Transverse colon (tissue), 4 donors: ENCODE measurements around the gene PRKCA. TPM values are rescaled to one million over a fixed set of nuclear protein-coding genes. Genes with fewer than 3 reads are reported as not detected.

Experiments
- DNase-seq: peaks from one replicate; pipeline ENCODE4 v3.0.0-alpha.2; 2019
- H3K27ac ChIP-seq, 4 donors: fragments of 200-600 bp; sonication (generic); 2 replicates each; pipeline ENCODE4 v1.5.1; 2016 to 2018; ENCODE audit warnings: inconsistent platforms in 4 of 4
- H3K27me3 ChIP-seq: fragments of 200-600 bp; sonication (generic); 2 replicates; pipeline ENCODE4 v1.5.1; 2017; ENCODE audit warnings: inconsistent platforms
- H3K36me3 ChIP-seq, 4 donors: fragments of 200-600 bp; sonication (generic); 2 replicates each; pipeline ENCODE4 v1.5.1; 2017 to 2019; ENCODE audit warnings: inconsistent platforms in 4 of 4
- H3K4me1 ChIP-seq, 4 donors: fragments of 200-600 bp; sonication (generic); 2 replicates each; pipeline ENCODE4 v1.5.1; 2017 to 2020; ENCODE audit warnings: inconsistent platforms in 4 of 4
- H3K4me3 ChIP-seq, 4 donors: fragments of 200-600 bp; sonication (generic); 1 replicate in 1 of 4; 2 replicates in 3 of 4; pipeline versions ENCODE4 v1.5.1 to v1.6.1; 2017 to 2019; ENCODE audit warnings: inconsistent platforms in 4 of 4
- H3K9me3 ChIP-seq, 2 donors: fragments of 200-600 bp; sonication (generic); 2 replicates each; pipeline ENCODE4 v1.5.1; 2017 to 2019; ENCODE audit warnings: inconsistent platforms in 2 of 2
- CTCF ChIP-seq, 5 experiments: fragments of 200-600 bp in 3 of 5; fragments of 450-650 bp in 2 of 5; sonication (generic) in 3 of 5; IDR thresholded peaks; 1 replicate in 2 of 5; 2 replicates in 3 of 5; pipeline ENCODE4 v1.5.1; 2016 to 2017; ENCODE audit warnings: antibody characterized with exemption in 5 of 5, inconsistent platforms in 3 of 5, mild to moderate bottlenecking in 2 of 5, moderate library complexity in 1 of 5
- EP300 ChIP-seq: sonication (generic); formaldehyde crosslinking; IDR thresholded peaks from one replicate; pipeline ENCODE4 v1.6.1; 2017; ENCODE audit warnings: antibody characterized with exemption, low read depth
- POLR2A ChIP-seq: fragments of 450-650 bp; IDR thresholded peaks from one replicate; pipeline ENCODE4 v1.6.1; 2016; ENCODE audit warnings: antibody characterized with exemption, mild to moderate bottlenecking, moderate library complexity
- POLR2AphosphoS5 ChIP-seq, 3 donors: sonication (generic); formaldehyde crosslinking; IDR thresholded peaks; one replicate each; pipeline ENCODE4 v1.6.1; 2016; ENCODE audit warnings: antibody characterized with exemption in 3 of 3
- WGBS, 2 donors: methylation state at CpG; one replicate each; pipeline ENCODE4 v1.1.5; 2018; ENCODE audit warnings: low coverage in 1 of 2; 5-methylcytosine and 5-hydroxymethylcytosine counted together
- in situ Hi-C, 4 donors: fragments of 200-750 bp; cut with MboI; loops; one replicate each; pipeline versions ENCODE4 v1.15.0 to v1.15.1; 2017; ENCODE audit warnings: low sequenced_read_pairs in 3 of 4, low pct_ligation_motif_present in 1 of 4, low pct_unique_long_range_greater_than_20kb in 1 of 4
- intact Hi-C: fragments of 100-400 bp; cut with DNase I; formaldehyde crosslinking; loops from one replicate; pipeline ENCODE4 v1.15.1; 2023; ENCODE audit warnings: low total_unique reads
- total RNA-seq, 4 donors: library from RNA; depleted of rRNA; stranded (reverse); fragments of >200 nt; gene quantifications; one replicate each; pipeline ENCODE4 v1.1.0, GENCODE V29; 2016

Gene PRKCA
- total RNA-seq, 4 donors from 2014 or later = 16.1 to 49.7 (median 31.7) TPM

GRCh38 chr17:66508896-66509844 lies 206.8 kb downstream of the PRKCA start:
- Histone ChIP-seq H3K27ac (peak overlapping the region; percentile 81 to 88 (median 83)), H3K9me3 (no peaks in the 10 kb centered on the region), H3K4me1 (peaks cover 14 to 44% (median 34%) of the 10 kb centered on the region in 4 donors), H3K27me3 (no peaks in the 10 kb centered on the region), H3K4me3 (no peak overlapping the region), H3K36me3 (no peaks in the 10 kb centered on the region)
- TF ChIP-seq CTCF (IDR thresholded peaks at IDR 0.05) = peak in 1 of 5 experiments; percentile 9
- TF ChIP-seq POLR2A = no peak
- no peak for TF ChIP-seq EP300
- peak; percentile 21 to 65 (median 65) for TF ChIP-seq POLR2AphosphoS5 (IDR thresholded peaks at IDR 0.05)
- intact Hi-C loops = no loop called here
- peak; percentile 84 for DNase-seq
- in situ Hi-C loops = no loop called here
- WGBS, 2 donors = 35 to 36% methylated on average over 4 to 8 of the region's 8 CpGs

- Histone ChIP-seq H3K27me3 (no peaks in the 10 kb centered on the region), H3K27ac (peak overlapping the region; percentile 81 to 88 (median 83)), H3K9me3 (no peaks in the 10 kb centered on the region), H3K36me3 (no peaks in the 10 kb centered on the region), H3K4me3 (no peak overlapping the region), H3K4me1 (peaks cover 14 to 44% (median 33%) of the 10 kb centered on the region in 4 donors)
- 63 to 75% methylated on average over 3 of the region's 3 CpGs for WGBS, 2 donors
- DNase-seq = no peak
- intact Hi-C loops = no loop called here
- in situ Hi-C loops = no loop called here
- TF ChIP-seq POLR2AphosphoS5 (IDR thresholded peaks at IDR 0.05) (no peak), CTCF (IDR thresholded peaks at IDR 0.05) (no peak), EP300 (no peak), POLR2A (no peak)
Measured at GRCh38 chr17:66509926-66510325, 207.5 kb downstream of the PRKCA start.

- no peak overlapping the region for H3K4me3 ChIP-seq
- WGBS, 2 donors = 75 to 86% methylated on average over 3 of the region's 3 CpGs
- intact Hi-C loops = no loop called here
- H3K9me3 ChIP-seq = no peaks in the 10 kb centered on the region
- H3K27me3 ChIP-seq = no peaks in the 10 kb centered on the region
- no peak for DNase-seq
- H3K27ac ChIP-seq = no peak overlapping the region
- in situ Hi-C loops = no loop called here
- no peaks in the 10 kb centered on the region for H3K36me3 ChIP-seq
- TF ChIP-seq POLR2AphosphoS5 (IDR thresholded peaks at IDR 0.05) = no peak
- no peak for TF ChIP-seq EP300
- TF ChIP-seq CTCF (IDR thresholded peaks at IDR 0.05) = no peak
- TF ChIP-seq POLR2A = no peak
- H3K4me1 ChIP-seq = peaks cover 14 to 44% (median 33%) of the 10 kb centered on the region in 4 donors
Measured at GRCh38 chr17:66511135-66511534, 208.7 kb downstream of the PRKCA start.

GRCh38 chr17:66514227-66514806 lies 211.9 kb downstream of the PRKCA start:
- Histone ChIP-seq H3K36me3 (no peaks in the 10 kb centered on the region), H3K27ac (no peak overlapping the region), H3K9me3 (no peaks in the 10 kb centered on the region), H3K4me1 (peaks cover 8 to 17% (median 11%) of the 10 kb centered on the region in 4 donors), H3K27me3 (no peaks in the 10 kb centered on the region), H3K4me3 (no peak overlapping the region)
- in situ Hi-C loops = no loop called here
- DNase-seq = no peak
- intact Hi-C loops = no loop called here
- 84 to 92% methylated on average over 10 to 11 of the region's 11 CpGs for WGBS, 2 donors
- no peak for TF ChIP-seq EP300
- no peak for TF ChIP-seq POLR2A
- TF ChIP-seq CTCF (IDR thresholded peaks at IDR 0.05) = no peak
- no peak for TF ChIP-seq POLR2AphosphoS5 (IDR thresholded peaks at IDR 0.05)
